Neural progenitor cell (in vitro differentiated cells): ENCODE results near the gene PPP4R3C. TPM values are rescaled to one million over a fixed set of nuclear protein-coding genes. Genes with fewer than 3 reads are reported as not detected.
A peak's percentile ranks its signal among the peaks of the same experiment; 100 is the strongest.
"Not testable (repeated sequence)": the region's sequence is repeated elsewhere in the genome, so short reads cannot be mapped to it uniquely, and the experiment has no call there.

Experiments used
- DNase-seq: peaks from one replicate; pipeline ENCODE4 v3.0.0-alpha.2; 2016; ENCODE audit warnings: low spot score
- H2AFZ ChIP-seq: fragments of 200-600 bp; sonication (generic); replicated peaks from 2 replicates; pipeline ENCODE4 v1.6.1; 2016; ENCODE audit warnings: antibody characterized with exemption
- H3F3A ChIP-seq: fragments of 200-600 bp; sonication (generic); 2 replicates; pipeline ENCODE4 v1.6.1; 2016; ENCODE audit warnings: antibody characterized with exemption, low read depth
- H3K27ac ChIP-seq: fragments of 200-600 bp; sonication (generic); 2 replicates; pipeline ENCODE4 v1.5.1; 2016; ENCODE audit warnings: mild to moderate bottlenecking
- H3K27me3 ChIP-seq: fragments of 200-600 bp; sonication (generic); 2 replicates; pipeline ENCODE4 v1.6.1; 2016; ENCODE audit warnings: mild to moderate bottlenecking, moderate library complexity
- H3K36me3 ChIP-seq: fragments of 200-600 bp; sonication (generic); 2 replicates; pipeline ENCODE4 v1.5.1; 2016
- H3K4me1 ChIP-seq: fragments of 200-600 bp; sonication (generic); 2 replicates; pipeline ENCODE4 v1.6.1; 2016; ENCODE audit warnings: mixed run types
- H3K4me2 ChIP-seq: fragments of 200-600 bp; sonication (generic); 2 replicates; pipeline ENCODE4 v1.6.1; 2016
- H3K4me3 ChIP-seq: fragments of 200-600 bp; sonication (generic); 2 replicates; pipeline ENCODE4 v1.5.1; 2016
- H3K79me2 ChIP-seq: fragments of 200-600 bp; sonication (generic); 2 replicates; pipeline ENCODE4 v1.6.1; 2016; ENCODE audit warnings: low read depth
- H3K9ac ChIP-seq: fragments of 200-600 bp; sonication (generic); 2 replicates; pipeline ENCODE4 v1.6.1; 2016
- H3K9me3 ChIP-seq: fragments of 200-600 bp; sonication (generic); 2 replicates; pipeline ENCODE4 v1.5.1; 2016; ENCODE audit warnings: low read depth
- H4K20me1 ChIP-seq: fragments of 200-600 bp; sonication (generic); 2 replicates; pipeline ENCODE4 v1.6.1; 2016; ENCODE audit warnings: low read depth
- H3K27ac Mint-ChIP-seq: 3 replicates; pipeline ENCODE4 v1.8.0; 2021; ENCODE audit warnings: mixed read lengths
- H3K27me3 Mint-ChIP-seq: 2 replicates; pipeline ENCODE4 v1.8.0; 2022; ENCODE audit warnings: low read depth, mild to moderate bottlenecking, inconsistent platforms, moderate library complexity, mixed read lengths; ENCODE audit not compliant: insufficient read depth
- H3K36me3 Mint-ChIP-seq: 3 replicates; pipeline ENCODE4 v1.8.0; 2021; ENCODE audit warnings: mixed read lengths
- H3K4me1 Mint-ChIP-seq: 3 replicates; pipeline ENCODE4 v1.8.0; 2021; ENCODE audit warnings: mixed read lengths
- H3K4me3 Mint-ChIP-seq: 3 replicates; pipeline ENCODE4 v1.8.0; 2021; ENCODE audit warnings: mild to moderate bottlenecking, moderate library complexity, mixed read lengths
- H3K9me3 Mint-ChIP-seq: 3 replicates; pipeline ENCODE4 v1.8.0; 2020; ENCODE audit warnings: mixed read lengths
- EZH2 ChIP-seq: fragments of 200-600 bp; sonication (generic); IDR thresholded peaks from 2 replicates; pipeline ENCODE4 v1.6.1; 2017; ENCODE audit warnings: antibody characterized with exemption, mild to moderate bottlenecking, moderate library complexity
- EZH2phosphoT487 ChIP-seq: fragments of 200-600 bp; sonication (generic); IDR thresholded peaks from 2 replicates; pipeline ENCODE4 v1.6.1; 2017; ENCODE audit warnings: antibody characterized with exemption
- total RNA-seq: library from RNA; depleted of rRNA; stranded (reverse); fragments of >200 nt; gene quantifications from 2 replicates; pipeline ENCODE4 v1.2.3, GENCODE V29; 2015; ENCODE audit warnings: low replicate concordance
- TF ChIP-seq, protein P1 (sequence below): fragments of 200-600 bp; sonication (generic); IDR thresholded peaks from 2 replicates; pipeline ENCODE4 v1.5.1; 2017; ENCODE audit warnings: antibody characterized with exemption, mild to moderate bottlenecking

Gene PPP4R3C
- total RNA-seq, 1 donor from 2014 or later, result not detected

- H3F3A ChIP-seq, H3K9me3 Mint-ChIP-seq, H3K9ac ChIP-seq, H3K4me1 Mint-ChIP-seq, H2AFZ ChIP-seq, H3K4me3 Mint-ChIP-seq, H3K27me3 Mint-ChIP-seq, H3K4me1 ChIP-seq, H3K27ac Mint-ChIP-seq, H3K27me3 ChIP-seq, H3K36me3 Mint-ChIP-seq, H3K4me3 ChIP-seq, DNase-seq, H3K4me2 ChIP-seq, H3K27ac ChIP-seq, H3K36me3 ChIP-seq, H4K20me1 ChIP-seq, H3K9me3 ChIP-seq, H3K79me2 ChIP-seq: not testable (repeated sequence)
- TF ChIP-seq, protein P1, sequence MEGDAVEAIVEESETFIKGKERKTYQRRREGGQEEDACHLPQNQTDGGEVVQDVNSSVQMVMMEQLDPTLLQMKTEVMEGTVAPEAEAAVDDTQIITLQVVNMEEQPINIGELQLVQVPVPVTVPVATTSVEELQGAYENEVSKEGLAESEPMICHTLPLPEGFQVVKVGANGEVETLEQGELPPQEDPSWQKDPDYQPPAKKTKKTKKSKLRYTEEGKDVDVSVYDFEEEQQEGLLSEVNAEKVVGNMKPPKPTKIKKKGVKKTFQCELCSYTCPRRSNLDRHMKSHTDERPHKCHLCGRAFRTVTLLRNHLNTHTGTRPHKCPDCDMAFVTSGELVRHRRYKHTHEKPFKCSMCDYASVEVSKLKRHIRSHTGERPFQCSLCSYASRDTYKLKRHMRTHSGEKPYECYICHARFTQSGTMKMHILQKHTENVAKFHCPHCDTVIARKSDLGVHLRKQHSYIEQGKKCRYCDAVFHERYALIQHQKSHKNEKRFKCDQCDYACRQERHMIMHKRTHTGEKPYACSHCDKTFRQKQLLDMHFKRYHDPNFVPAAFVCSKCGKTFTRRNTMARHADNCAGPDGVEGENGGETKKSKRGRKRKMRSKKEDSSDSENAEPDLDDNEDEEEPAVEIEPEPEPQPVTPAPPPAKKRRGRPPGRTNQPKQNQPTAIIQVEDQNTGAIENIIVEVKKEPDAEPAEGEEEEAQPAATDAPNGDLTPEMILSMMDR, result peak; percentile 10
Measured at GRCh38 chrX:27442392-27442791, 20.7 kb downstream of the PPP4R3C start.

- no peak for TF ChIP-seq EZH2phosphoT487
- TF ChIP-seq EZH2, result no peak
- TF ChIP-seq, protein P1, result no peak
- Histone ChIP-seq H3K9me3 (no peaks in the 10 kb centered on the region), H3K27ac (no peak overlapping the region), H3K36me3 (no peaks in the 10 kb centered on the region), H4K20me1 (no peaks in the 10 kb centered on the region), H3F3A (no peaks in the 10 kb centered on the region), H3K4me2 (no peak overlapping the region), H3K9ac (no peak overlapping the region), H3K4me3 (no peak overlapping the region), H3K27me3 (no peaks in the 10 kb centered on the region), H2AFZ (no peak overlapping the region), H3K4me1 (no peaks in the 10 kb centered on the region), H3K79me2 (no peaks in the 10 kb centered on the region)
- Mint-ChIP-seq H3K4me1 (no peaks in the 10 kb centered on the region), H3K4me3 (no peak overlapping the region), H3K27me3 (peaks cover 3% of the 10 kb centered on the region), H3K36me3 (no peaks in the 10 kb centered on the region), H3K27ac (no peak overlapping the region), H3K9me3 (peaks cover 6% of the 10 kb centered on the region)
- DNase-seq, result no peak
Measured at GRCh38 chrX:27439771-27440170, 23.4 kb downstream of the PPP4R3C start.

GRCh38 chrX:27438937-27439336 lies 24.2 kb downstream of the PPP4R3C start:
- no peak for DNase-seq
- Mint-ChIP-seq H3K4me1 (no peaks in the 10 kb centered on the region), H3K27me3 (peaks cover 3% of the 10 kb centered on the region), H3K9me3 (peaks cover 6% of the 10 kb centered on the region), H3K27ac (no peak overlapping the region), H3K36me3 (no peaks in the 10 kb centered on the region), H3K4me3 (no peak overlapping the region)
- no peak overlapping the region for H3K4me3 ChIP-seq
- H3K9me3 ChIP-seq, result no peaks in the 10 kb centered on the region
- no peak overlapping the region for H3K9ac ChIP-seq
- H3K79me2 ChIP-seq, result no peaks in the 10 kb centered on the region
- H3K27me3 ChIP-seq, result no peaks in the 10 kb centered on the region
- no peaks in the 10 kb centered on the region for H3K36me3 ChIP-seq
- no peaks in the 10 kb centered on the region for H3K4me1 ChIP-seq
- no peak overlapping the region for H2AFZ ChIP-seq
- H3K27ac ChIP-seq, result no peak overlapping the region
- TF ChIP-seq EZH2 (no peak), EZH2phosphoT487 (no peak)
- TF ChIP-seq, protein P1, result no peak
- H3K4me2 ChIP-seq, result no peak overlapping the region
- H4K20me1 ChIP-seq, result no peaks in the 10 kb centered on the region
- no peaks in the 10 kb centered on the region for H3F3A ChIP-seq

- Mint-ChIP-seq H3K36me3 (no peaks in the 10 kb centered on the region), H3K27ac (no peak overlapping the region), H3K9me3 (no peaks in the 10 kb centered on the region), H3K4me3 (no peak overlapping the region), H3K27me3 (peaks cover under 1% of the 10 kb centered on the region), H3K4me1 (no peaks in the 10 kb centered on the region)
- Histone ChIP-seq H3K4me2 (no peak overlapping the region), H3K36me3 (no peaks in the 10 kb centered on the region), H3K27me3 (no peaks in the 10 kb centered on the region), H4K20me1 (no peaks in the 10 kb centered on the region), H3K4me1 (no peaks in the 10 kb centered on the region), H2AFZ (no peak overlapping the region), H3K9ac (no peak overlapping the region), H3K27ac (no peak overlapping the region), H3K4me3 (no peak overlapping the region), H3F3A (no peaks in the 10 kb centered on the region), H3K79me2 (no peaks in the 10 kb centered on the region), H3K9me3 (peaks cover 4% of the 10 kb centered on the region)
- DNase-seq, result no peak
- TF ChIP-seq, protein P1, result no peak
- TF ChIP-seq EZH2phosphoT487 (no peak), EZH2 (no peak)
Measured at GRCh38 chrX:27435031-27435430, 28.1 kb downstream of the PPP4R3C start.
